HG02763 (cell line): ENCODE data around the gene PLAGL1.

Source experiments
- ATAC-seq: cut with Tn5 transposase; IDR thresholded peaks from one replicate; pipeline ENCODE4 v1.9.1; 2021; ENCODE audit warnings: mild to moderate bottlenecking, moderate library complexity; ENCODE audit not compliant: unreplicated experiment

Gene PLAGL1

DNA sequence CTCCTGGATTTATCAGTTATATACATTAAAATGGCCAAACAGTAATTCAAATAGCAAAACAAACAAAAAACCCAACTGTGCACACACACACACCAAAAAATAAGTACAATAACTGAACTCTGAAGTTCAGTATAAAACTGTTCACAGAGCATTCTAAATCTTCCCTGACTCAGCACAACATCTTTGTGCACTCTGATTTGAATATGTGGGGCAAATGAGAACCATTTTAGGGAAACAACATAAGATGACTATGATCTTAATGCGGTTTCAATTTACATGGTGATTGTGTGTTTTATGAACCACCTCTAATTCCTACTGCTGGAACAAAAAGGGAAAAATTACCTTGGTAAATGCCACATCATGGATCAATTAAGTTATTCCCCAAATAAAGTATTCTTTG, 41.7 kb downstream of the PLAGL1 start:
- ATAC-seq: no peak

DNA sequence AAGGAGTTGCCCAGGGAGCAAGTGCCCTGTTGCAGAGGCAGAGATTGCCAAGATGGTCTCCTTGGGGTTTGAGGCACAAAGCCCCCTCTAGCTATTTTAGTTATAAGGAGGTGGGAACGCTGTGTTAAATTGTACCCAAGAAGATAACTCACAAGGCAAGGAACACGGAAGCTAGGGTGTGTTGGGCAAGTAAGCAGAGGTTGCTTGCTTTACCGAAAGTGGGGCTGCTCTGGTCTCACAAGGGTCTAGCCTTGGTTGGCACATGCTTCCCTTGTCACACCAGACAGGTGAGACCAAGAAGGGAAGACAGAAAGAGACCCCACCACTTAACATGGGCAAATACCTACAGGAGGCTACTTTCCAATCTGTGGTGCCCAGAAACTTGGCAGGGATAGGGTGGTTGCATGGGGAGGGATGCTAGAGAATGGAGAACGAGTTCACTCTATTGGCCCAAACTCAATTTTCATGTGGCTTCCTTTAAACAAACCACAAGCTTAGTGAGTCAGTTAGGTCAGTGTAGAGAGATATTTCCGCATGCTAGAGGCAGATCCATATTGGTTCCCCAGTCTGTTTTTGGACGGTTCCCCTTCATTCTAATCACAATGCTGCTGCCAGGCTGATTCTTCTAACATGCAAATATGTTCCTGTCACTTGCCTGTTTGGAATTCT, 42.4 kb downstream of the PLAGL1 start:
- no peak for ATAC-seq

DNA sequence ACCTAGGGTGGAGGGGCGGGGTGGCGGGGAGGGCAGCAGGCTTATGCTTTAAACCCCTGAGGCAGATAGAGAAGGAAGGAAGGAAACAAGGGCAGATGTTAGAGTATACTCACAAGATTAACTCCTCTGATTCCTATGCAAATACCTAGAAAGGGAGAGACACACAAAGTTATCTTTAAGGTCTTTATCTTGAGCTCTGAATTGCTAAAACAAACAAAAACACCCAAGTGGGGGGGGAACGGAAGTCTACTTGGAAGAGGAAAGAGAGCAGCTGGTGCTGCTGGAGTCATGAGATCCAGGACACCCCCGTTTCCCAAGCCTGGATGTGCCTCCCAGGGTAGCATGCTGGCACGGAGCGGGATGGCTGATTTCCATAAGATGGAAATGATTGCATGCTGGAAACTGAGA, 43.4 kb downstream of the PLAGL1 start:
- no peak for ATAC-seq

DNA sequence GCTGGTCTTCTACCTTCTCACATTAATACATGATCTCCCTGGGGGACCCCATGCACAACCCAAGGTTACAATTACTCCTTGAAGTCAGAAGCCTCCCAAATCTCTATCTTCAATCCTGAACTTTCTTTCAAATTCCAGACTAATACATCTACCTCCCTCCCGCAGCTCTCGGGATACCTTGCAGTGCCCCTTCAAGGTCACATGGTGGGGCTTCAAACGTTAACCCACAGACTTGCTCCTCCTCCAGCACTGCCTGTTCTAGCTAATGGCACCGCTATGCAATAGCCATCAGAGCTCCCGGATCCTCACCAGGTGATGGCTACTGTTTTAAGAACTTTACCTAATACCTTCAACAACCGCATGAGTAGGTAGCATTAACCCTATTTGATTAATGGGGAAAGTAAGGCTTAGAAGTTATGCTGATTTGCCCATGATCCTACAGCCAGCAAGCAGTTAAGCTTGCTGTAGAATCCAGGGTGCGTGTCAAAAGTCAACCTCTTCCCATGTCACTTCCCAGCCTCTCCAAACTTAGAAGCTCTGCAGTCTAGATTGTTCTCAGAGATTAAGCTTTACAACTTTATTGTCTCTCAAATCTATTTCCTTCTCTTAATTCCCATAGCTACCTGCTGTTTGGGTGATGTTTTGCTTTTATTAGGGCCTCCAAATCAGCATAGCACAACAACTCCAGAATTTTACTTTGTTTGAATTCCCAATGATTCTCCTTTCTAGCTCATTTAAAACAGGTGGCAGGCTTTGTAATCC, 44.7 kb downstream of the PLAGL1 start:
- ATAC-seq: no peak

DNA sequence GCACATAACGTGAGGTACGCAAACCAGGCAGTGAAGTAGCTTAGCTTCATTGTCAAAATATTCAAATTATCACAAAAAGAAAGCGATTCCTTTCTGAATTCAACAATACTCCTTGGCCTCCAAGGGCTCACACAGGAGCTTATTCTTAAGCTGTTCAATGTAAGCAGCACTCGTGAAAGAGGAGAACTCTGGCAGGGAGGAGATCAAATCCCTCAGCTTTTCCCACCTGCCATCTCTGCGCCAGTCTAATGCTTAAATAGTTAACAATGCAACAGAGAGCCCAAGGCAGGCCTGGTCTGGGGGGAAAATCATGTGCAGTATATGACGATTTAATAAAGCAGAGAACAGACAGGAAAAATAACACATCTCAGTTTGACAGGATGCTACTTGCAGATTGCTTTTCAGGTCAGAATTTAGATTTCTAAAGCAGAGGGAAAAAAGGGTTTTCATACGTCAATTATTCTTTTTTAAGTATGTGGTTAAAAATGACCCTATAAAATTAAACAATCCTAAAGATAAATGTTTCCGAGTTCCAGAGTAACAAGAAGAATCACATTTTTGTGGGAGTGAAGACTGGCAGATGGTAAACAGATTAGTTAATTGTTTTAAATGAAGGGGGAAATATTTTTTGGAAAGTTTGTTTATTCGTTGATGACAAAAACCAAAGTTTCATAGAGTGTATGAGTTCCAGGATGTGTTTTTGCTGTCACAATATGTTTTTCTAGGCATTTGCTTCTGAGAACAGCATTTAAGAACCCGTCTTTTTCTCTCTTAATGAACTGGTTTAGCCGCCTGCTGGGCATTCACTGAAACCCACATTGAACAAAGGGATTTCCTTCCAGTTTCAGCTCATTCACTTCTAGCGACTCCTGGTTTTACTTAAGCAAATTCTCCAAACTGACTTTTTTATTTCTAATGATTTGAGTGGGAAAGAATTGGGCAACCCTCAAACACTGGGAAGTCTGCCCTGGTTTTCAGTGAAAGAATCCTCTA, 45.9 kb downstream of the PLAGL1 start:
- ATAC-seq: no peak

DNA sequence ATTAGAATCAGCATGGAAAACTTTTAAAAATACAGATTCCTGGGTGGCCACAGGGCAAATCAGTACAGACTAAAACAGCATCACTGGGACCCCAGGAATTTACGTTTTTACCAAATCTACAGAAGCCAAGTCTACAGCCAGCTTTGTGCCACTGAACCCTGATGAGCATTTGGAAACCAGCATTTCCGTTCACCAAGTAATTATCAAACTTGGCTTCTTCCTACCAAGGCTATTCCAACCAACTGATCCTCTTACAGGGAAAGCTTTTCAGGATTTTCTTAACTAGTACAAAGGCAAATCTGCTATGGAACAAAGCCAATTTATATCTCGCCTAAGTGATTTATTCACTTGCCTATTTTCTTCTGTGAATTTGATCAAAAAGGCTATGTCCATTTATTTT, 47.0 kb downstream of the PLAGL1 start:
- no peak for ATAC-seq

DNA sequence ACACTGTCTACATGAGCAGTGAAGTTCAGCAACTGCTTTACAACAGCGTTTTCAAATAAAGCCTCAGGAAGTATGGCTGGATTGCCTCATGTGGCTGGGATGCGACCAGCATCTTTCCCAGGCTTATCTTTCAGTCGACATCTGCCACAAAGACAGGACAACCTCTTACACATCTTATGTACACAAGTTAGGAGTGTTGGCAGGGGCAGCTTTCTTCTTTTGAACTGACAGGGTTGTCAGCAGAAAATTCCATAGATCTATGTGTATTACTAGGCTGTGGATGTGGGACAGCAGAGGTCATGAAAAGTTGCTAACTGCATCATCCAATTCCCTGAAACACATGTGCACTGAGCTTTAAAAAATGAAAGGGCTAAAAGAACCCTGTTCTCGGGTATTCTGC, 48.1 kb downstream of the PLAGL1 start:
- ATAC-seq: no peak

DNA sequence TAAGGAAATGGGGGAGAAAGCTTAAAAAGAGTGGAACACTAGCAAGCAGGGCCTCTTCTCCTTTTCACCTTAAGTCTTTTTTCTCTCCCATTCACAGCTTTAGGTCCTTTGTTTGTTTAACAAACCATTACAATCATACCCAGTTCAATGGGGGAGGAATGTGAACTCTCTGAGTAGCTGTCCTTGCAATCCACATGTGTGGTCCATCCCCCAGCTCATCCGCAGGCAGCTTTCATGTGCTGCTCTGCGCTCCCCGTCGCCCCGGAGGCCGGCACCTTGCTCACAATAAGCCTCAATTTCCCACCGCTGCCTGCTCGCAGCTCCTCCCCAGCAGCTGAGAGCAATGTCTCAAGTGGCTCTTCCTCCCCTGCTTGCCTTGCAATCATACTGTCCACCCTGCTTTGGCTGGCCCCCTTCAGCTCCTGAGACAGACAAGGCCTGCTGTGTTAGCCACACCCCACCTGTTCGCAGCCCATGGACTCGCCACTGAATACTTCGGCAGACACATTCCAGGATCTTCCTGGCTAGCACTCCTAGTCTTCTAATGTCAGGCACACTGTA, 49.1 kb downstream of the PLAGL1 start:
- ATAC-seq: no peak

DNA sequence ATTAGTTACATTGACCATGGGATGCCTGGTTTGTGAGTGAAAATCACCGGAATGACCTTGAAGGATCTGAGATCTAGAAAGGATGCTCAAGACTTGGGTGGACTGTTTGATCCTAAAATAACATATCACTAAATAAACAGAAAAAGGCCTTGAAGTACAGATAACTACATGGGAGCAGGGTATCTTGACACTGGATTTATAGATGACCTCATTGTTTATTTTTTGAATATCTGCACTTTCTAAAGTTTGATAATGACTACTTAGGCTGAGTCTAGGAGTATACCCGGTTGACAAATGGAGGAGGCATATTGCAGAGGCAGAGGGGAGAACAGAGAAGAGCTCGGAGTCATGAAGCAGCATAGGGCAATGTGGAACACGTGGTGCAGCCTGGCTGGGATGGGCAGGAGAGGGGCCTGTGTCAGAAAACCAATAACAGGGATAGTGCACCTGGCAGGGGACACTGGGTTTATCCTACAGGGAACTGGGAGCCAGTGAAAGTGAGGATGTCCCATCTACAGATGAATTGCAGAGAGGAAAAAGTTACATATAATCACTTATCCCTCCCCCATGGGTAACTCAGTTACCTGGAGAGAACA, 50.3 kb downstream of the PLAGL1 start:
- no peak for ATAC-seq

DNA sequence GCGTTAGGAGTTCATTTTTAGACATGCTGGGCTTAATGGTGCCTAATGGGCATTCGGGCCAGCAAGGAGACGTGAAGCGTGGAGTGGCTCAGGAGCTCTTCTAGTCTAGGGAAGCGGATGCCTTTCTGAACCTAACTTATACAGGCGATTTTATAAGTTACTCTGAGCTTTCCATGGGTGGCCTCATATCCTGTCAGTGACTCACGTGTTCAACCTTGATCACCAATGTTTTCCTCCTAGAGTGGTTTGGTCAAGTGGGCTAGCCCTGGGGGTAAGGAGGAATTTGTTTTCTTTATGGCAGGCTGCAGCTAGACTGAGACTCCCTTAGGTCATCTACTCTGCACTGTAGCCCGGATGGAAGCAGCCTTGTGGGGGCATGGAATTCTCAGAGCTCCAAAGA, 52.1 kb downstream of the PLAGL1 start:
- no peak for ATAC-seq

DNA sequence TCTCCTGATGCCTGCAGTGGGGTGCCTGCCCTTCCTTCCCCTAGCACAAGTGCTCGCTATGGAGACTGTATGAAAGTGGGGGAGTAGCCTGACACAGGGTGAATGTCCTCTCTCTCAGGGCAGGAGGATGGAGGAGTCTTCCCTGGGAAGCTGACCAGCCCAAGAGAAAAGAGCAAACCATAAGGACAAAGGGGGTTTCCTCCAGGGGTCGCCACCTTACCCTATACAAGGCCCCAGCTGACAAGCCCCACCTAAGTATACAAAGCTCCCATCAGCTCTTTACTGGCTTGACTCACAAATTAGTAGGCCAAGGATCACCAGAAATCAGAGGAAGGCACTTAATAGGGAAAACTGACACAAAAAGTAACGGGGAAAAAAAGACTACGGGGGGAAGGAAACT, 54.1 kb downstream of the PLAGL1 start:
- no peak for ATAC-seq

DNA sequence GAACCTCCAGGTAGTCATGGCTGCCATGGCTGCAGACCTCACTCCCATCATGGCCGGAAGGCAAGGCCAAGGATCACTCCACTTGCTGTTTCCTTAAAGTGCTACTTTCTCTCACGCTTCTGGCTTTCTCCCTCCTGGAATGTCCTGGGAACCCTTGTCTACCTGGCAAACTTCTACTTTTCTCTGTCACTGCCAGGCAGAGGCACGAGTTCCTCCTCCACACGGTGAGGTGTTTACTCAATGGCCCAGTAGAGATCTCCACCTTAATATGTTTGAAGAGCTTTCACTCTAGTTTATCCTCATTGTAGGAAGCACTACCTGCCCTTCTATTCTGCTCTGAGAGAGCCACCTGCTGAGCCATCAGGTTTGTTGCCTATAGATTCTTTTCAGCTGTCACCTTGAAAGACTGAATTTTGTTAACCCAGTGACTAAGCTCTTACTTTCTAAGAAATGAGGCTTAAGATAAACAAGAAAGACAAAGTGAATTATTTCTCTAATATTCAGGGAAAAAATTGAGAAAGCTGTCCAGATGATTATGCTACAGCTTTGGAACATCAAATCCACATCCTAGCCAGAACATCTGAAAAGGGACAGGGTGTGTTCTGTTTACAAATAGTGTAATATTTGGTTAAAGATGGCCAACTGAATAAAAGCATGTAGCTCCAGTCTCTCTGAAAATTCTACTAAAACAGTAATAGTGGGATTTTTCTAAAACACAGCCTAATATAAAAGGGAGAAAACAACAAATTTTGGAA, 54.9 kb downstream of the PLAGL1 start:
- ATAC-seq: no peak

DNA sequence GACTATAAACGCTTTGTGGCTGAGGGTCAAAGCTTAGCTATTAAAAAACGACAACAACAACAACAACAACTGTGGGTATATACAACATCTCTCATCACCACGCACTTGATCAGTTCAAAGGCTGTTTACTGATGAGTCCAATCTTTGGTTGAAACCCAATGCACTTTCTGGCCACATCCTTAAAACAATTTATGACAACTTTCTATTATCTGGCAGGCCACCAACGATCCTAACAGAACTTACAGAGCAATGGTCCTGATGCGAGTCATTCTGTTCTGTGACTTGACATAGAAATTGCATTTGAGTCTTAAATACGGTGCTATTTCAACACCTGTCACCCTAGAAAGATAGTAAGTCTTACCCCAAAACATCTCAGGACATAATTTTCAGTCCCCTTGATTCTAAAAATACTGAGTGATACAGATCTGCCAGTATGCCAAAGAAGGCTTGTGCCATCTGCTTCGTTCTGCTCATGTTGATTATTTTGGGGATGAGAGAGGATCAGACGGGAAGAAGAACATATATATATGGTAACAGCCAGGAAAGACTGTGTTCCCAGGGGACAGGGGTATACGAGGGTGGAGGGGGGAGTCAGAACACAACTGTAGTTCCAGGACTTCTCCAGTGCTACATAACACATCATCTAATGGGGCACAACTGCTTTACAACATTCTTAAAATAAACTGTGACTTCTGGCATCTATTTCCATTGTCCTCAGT, 55.8 kb downstream of the PLAGL1 start:
- no peak for ATAC-seq

DNA sequence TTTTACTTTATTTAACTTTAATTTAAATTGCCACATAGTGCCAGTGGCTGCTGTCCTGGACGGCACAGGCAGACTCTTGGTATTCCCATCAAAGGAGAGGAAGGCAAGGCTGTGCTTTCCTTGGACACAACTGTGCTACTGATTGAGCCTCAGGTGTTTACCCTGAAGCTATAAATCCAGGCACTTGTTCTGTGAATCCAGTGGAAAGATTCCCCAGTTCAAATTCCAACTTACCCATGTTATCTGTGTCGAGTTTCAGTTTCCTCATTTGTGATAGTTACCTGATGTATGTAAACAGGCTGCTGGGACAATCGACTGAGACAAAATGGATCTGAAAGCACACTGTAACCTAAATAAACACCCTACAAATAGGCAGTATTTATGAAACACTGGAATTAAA, 57.2 kb downstream of the PLAGL1 start:
- no peak for ATAC-seq

DNA sequence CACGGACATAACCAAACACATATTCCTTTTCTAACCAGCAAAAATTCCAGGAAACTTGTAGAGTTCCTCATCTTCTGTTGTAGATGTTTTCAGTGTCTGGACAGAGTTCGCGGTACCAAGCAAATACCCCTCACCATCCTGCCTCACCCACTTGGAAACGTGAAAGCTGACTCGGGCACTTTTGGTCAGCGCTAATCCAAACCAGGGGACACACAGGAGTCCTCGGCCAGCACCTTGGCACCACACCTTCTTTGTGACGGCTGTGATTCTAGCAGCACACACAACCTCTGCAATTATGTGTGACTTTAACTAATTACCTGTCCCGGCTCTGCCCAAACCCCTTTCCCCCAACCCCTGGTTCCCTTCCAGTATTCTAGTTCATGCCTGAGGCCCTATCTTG, 58.1 kb downstream of the PLAGL1 start:
- ATAC-seq: no peak

DNA sequence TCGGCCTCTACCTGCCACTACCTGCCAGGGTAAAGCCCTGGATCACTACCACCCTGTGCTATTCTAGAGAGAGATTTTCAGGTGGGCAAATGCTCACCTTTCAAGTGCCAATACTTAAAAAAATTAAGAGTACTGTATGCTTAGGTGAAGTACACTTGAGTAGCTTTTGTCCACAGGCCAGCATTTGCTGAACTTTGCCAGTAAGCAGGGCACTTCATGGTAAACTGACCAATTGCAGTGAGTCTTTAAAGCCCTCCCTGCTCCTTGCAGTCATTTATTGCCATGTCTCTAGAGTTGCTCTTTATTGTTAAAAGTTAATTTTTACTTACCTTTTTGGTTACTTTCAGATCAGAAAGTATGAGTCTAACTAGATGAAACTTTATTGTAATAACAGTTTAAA, 58.5 kb downstream of the PLAGL1 start:
- ATAC-seq: no peak

DNA sequence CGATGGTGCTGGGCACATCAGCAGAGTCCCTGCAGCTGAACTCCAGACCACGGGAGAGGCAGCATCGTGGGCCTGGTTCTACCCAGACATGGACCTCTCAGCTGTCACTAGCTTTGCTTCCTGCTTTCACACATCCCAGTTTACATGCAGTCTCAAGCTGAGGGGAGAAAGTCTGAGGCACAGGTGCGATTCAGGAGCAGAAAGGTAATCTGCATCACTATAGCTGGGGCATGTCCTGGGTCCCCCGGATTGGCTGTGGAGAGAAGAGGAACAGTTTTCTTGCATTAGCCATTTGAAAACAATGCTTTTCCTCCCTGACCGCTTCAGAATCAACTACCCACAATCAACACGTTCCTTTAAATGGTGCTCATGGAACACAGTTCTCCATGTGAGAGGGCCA, 59.9 kb downstream of the PLAGL1 start:
- ATAC-seq: no peak

DNA sequence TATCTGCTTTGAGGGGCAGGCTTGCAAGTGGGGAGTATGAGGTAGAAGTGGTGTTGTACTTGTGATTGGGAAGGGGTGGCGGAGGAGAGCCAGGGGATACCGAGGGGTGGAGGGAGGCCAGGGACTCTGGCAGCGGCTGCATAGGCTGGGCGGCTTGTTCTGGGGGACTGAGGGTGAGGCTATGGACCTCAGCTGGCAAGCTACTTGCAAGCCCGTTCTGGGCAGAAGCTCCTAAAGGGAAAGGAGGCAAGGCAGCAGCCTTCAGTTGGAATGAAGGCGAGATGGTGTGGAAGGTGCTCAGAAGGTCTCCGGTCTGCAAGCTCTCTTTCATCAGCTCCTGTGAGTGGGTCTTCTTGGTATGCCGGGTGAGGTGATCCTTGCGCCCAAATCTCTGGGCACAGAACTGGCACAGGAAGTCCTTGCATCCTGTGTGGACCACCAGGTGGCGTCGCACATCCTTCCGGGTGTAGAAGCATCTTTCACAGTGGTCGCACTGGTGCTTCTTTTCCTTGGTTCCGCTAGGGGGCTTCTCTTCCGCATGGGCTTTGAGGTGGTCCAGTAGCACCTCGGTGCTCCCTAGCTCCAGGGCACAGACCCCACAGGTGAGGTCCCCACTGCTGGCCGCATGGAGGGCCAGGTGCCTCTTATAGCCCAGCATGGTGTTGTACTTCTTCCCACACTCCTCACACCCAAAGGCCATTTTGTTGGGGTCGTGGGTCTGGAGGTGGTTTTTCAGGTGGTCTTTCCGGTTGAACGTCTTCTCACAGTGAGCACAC, 66.0 kb downstream of the PLAGL1 start:
- ATAC-seq: no peak
